Inflammatory macrophage treated with lipopolysaccharide for 4 hours (primary cell): Measurements from ENCODE around the gene PNPLA2.

ENCODE experiments used
- DNase-seq: peaks from one replicate; pipeline ENCODE4 v3.0.0-alpha.2; 2020

The PNPLA2 gene

DNA sequence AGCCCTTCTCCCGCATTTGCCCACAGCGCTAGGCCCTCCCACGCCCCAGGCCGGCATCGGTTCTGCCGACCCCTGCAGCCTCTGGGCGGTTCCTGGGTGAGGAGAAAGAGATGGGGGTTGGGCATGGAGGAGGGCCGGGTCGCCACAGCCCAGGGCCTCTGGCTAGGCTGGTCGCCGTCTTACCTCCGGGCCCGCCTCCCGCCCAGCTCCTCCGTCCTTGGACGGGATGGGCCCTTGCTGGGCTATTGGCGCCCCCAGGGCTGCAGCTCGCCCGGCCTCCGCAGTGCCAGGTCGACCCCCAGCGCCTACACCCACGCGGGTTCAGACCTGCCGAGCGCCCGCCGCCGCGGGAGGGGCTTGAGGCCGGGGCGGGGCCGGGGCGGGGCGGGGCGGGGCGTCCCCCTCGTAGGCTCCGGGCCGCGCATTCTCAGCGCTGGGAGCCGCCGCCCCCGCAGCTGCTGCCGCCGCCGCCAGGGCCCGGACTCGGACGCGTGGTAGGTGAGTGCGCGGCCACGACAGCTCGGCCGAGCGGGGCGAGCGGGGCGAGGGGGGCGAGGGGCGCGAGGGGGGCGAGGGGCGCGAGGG lies 13.9 kb downstream of the PNPLA2 start, which contains the start of gene CD151:
TSS of gene CD151 (plus strand) at position 424 of the 585 bp plus-strand sequence. CDS start 3,118 bp downstream, outside the sequence.
- peak; percentile 62 for DNase-seq

DNA sequence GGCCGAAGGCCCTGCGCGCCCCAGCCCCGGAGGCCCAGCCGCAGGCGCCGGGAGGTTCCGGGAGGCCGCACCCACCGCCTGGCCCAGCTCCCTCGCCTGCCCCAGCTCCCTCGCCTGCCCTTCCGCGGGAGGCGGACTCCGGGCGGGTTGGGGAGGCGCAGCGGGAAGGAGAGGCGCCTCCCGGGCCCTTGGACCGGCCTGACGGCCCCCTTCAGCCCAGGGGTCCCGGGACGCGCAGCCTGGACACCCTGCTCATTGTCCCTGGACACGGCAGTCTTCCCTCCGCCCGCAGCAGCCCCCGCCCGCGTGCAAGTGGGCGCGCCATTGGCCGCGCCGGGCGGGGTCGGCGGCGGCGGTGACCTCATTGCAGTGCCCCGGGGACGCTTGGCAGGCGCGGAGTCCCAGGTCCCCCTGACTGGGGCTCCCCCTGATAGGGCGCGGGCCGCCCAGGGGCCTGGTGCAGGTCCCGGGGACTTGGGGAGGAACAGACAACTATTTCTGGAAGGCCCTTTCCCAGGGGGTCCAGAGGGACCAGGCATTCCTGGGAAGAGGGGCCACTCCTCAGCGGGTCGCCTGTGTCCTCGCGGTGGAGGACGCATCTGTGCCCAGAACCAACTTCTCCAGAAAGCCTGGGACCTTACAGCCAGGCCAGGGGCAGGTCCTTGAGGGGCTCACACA lies 14.5 kb downstream of the PNPLA2 start:
- peak; percentile 62 for DNase-seq

DNA sequence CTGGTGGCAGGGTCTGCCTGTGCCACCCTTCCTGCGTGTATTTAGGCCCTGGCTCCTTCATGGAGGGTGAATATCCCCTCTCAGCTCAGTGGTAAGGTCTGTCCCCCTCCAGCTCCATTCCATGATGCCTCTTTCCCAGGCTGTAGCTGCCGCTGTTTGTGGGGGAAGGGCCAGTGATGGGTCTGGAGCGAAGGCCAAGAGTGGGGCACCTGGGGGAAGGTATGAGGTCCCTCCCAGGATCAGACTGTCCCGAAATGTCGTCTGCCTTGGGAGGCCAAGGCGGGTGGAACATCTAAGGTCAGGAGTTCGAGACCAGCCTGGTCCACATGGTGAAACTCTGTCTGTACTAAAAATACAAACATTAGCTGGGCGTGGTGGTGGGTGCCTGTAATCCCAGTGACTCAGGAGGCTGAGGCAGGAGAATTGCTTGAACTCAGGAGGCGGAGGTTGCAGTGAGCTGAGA lies 15.2 kb downstream of the PNPLA2 start:
- no peak for DNase-seq

DNA sequence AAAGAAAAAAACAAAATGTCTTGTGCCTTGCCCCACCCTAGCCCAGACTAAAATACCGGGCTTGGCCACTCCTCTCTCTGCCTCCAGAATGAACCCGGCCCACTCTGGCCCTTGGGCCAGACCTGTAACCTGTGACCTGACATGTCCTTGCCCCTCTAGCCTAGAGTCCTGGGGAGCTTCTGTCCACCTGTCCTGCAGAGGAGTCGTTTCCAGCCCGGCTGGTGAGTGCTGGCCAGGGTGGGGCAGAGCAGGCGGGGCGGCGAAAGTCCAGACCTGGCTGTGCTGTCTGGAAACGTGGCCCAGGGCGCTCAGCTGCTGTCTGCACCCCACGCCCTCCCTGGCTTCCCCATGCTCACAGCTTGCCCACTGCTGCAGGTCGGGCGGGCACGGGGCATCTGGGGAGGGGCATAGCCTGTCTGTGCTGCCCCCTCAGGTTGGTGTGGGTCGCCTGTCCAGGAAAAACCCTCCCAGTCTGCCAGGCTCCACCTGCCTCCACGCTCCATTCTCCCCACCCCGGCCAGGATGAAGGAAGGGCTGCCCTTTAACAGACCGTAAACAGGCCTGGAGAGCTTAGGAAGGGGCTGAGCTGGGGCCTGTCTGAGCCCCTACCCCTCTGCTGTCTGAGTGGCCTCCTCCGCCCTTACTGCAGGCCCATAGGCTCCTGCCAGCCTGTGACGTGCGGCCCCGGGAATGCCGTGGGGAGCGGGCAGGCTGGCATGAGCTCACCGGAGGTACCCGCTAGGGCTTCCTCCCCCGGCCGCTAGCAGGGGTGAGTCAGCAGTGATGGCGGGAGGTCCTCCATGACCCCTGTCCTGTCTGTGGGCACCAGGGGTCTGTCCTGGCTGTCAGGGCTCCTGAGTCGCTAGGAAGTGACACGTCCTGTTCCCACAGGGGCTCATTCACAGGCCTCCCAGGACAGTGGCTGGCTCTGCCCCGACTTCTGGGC lies 15.9 kb downstream of the PNPLA2 start:
- DNase-seq: peak; percentile 49

DNA sequence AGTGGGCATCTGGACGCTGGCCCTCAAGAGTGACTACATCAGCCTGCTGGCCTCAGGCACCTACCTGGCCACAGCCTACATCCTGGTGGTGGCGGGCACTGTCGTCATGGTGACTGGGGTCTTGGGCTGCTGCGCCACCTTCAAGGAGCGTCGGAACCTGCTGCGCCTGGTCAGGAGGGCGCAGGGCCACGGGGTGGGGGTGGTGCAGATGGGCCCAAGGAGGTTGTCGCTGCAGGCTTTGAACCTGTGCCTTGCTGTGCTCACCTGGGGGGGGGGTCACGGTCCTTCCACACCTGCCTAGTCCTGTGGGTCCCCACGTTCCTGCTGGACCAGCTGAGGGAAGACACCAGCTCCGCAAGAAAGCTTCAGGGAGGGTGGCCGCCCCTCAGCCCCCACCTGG lies 17.6 kb downstream of the PNPLA2 start:
- no peak for DNase-seq

DNA sequence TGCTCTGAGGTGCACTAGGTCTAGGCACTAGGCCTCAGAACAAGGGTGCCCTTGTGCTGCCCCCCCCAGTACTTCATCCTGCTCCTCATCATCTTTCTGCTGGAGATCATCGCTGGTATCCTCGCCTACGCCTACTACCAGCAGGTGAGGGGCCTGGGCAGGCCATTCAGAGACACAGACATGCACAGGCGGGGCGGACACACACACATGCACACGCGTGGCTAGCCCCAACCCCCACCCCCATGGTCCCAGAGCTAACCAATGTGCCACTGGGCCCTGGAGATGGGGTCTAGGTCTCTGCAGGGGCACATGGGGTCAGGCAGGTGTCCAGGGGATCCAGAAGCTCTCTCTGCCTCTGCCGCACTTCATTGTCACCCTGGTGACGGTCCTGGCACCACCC lies 18.0 kb downstream of the PNPLA2 start:
- no peak for DNase-seq

DNA sequence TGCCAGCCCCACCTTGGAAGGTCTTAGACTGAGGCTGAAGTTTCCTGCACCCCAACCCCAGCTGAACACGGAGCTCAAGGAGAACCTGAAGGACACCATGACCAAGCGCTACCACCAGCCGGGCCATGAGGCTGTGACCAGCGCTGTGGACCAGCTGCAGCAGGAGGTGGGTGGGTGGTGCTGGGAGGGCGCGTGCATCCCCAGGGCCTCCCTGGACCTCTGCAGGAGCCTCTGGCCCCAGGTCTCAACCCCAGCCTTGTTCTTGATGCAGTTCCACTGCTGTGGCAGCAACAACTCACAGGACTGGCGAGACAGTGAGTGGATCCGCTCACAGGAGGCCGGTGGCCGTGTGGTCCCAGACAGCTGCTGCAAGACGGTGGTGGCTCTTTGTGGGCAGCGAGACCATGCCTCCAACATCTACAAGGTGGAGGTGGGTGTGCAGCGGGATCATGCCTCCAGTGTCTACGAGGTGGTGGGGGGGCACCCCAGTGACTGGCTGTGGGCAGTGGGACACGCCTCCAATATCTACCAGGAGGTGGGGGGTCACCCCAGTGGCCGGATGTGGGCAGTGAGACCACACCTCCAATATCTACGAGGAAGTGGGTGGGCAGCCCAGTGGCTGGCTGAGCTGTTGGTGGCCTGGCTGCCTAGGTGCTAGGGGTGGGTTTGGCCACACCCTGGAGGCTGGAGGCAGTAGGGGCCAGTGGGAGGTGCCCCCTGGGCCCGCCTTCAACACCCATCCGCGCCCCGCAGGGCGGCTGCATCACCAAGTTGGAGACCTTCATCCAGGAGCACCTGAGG lies 18.7 kb downstream of the PNPLA2 start:
- no peak for DNase-seq

DNA sequence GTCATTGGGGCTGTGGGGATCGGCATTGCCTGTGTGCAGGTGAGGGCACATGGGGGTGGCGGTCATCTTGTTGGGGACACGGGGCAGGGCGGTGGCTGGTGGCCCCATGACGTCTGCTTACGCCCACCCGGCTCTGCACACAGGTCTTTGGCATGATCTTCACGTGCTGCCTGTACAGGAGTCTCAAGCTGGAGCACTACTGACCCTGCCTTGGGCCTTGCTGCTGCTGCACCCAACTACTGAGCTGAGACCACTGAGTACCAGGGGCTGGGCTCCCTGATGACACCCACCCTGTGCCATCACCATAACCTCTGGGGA lies 19.2 kb downstream of the PNPLA2 start:
- no peak for DNase-seq

DNA sequence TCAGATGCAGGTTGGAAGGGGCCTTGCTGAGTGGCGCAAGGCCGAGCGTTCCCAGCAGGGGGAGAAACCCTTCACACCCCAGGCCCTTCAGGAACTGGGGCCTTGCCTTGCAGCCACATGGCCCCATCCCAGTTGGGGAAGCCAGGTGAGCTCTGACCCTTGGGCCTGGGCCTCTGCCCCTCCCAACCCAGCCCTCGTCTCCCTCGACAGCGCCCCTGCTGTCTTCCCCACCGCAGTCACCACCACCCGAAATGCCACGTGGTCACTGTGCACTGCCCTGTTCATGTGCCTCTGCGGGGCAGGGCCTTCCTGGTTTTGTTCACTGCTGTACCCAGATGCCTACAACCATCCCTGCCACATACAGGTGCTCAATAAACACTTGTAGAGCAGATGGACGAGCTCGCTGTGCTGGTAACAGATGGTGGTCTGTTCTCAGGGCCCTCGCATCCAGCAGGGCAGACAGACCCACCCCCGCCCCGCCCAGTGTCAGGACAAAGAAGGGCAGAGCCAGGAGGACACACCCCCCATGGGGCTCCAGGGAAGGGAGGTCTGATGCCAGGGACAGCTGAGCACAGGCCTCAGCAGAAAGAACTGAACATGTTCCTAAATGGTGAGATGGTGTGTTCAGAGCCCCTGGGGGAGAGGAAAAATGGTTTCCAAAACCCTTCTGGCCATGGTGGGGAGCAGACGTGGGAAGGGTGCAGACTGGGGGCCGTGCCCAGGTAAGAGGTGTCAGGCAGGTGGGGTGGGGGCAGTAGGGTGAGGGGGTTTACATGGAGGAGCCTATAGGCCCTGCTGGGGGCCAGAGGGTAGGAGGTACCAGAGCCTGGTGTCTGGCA lies 19.9 kb downstream of the PNPLA2 start:
- no peak for DNase-seq

DNA sequence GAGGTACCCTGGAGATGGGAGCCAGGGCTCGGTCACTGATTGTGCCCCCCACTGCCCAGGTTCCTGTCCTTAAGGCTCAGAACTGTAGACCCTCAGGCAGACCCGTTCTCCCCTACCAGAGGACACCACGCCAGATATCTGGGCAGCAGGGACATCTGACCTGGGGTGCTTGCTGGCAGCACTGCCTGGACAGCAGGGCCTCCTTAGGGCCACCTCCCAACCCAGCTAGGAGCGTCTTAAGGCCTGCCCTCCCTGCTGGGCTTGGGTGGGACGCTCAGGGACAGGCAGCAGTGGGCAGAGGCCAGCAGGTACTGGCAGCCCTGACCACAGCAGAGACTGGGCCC lies 20.5 kb downstream of the PNPLA2 start:
- no peak for DNase-seq

DNA sequence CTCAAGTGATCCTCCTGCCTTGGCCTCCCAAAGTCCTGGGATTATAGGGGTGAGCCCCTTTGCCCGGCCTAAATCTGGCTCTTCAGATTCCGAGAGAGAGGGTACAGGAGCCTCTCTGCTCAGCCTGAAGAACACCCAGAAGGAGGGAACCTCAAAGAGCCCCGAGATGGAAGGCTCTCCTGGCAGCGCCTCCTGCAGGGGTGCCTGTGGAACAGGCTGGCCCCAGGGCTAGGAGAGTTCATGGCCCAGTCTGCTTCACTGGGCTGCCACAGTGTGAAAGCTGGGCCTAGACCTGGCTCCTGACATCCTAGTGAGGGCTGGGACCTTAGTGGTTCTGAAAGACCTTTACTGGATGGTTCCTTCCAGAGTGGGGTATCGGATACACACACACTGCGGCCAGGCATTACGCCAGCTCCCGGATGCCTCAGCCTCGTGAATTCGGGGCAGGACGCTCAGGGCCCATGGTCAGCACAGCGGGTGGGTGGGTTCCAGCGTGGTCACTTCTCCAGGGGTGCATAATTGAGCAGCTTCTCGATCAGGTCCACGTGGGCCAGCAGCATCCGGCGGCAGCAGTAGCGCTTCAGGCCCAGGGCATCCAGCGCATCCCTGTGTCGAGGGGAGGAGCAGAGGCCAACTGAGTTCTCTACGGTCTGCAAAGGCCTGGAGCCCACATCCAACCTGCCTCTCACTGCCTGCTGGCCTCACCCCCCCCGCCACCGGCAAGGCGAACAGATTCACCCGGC lies 21.3 kb downstream of the PNPLA2 start:
- no peak for DNase-seq

DNA sequence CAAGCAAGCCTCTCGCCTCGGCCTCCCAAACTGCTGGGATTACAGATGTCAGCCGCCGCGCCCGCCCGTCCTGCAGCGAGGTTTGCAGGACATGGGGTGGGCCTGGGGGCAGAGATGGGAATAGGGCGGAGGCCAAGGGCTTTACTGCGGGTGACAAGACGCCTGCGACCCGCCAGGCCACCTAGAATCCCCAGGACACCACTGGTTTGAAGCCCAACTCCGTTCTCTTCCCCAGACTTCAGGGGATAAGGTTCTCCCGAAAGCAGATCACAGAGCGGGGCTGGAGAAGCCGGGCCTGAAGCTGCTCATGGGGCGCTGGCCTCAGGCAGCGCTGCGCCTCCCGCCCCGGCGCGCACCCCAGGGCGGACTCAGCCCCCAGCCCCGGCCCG lies 23.3 kb downstream of the PNPLA2 start:
- DNase-seq: no peak

DNA sequence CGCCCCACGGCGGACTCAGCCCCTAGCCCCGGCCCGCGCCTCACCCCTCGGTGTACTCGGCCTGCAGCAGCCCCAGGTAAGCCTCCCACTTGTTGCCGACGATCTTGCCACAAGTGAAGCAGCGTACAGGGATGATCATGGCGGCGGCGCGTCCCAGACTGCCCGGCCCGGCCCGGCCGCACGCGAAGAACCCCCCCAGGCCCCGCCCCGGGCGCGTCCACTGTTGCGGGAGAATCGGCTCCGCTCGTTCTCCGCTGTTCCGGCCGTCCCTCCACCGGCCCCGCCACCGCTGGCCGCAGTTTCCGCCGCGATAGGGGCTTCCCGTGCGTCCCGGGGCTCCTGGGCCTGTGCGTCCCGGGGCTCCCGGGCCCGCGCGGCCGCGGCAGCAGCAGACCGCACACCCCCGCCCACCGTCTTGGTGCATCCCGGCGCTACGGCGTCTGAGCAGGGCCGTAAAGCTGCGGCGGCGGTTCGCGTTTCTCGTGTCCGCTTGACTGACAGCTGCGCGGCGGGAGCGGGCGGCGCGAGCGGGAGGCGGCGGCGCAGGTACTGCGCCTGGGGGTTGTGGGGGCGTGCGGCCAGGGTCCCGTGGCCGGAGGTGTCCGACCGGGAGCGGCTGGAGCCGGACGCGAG lies 23.8 kb downstream of the PNPLA2 start, which contains the start of the genes POLR2L and TSPAN4:
TSS of gene POLR2L (minus strand) at position 160 of the 633 bp plus-strand sequence. CDS start at position 139, 21 bp downstream.
TSS of gene TSPAN4 (plus strand) at position 483 of the 633 bp plus-strand sequence. CDS start 7,453 bp downstream, outside the sequence.
- peak; percentile 88 for DNase-seq

DNA sequence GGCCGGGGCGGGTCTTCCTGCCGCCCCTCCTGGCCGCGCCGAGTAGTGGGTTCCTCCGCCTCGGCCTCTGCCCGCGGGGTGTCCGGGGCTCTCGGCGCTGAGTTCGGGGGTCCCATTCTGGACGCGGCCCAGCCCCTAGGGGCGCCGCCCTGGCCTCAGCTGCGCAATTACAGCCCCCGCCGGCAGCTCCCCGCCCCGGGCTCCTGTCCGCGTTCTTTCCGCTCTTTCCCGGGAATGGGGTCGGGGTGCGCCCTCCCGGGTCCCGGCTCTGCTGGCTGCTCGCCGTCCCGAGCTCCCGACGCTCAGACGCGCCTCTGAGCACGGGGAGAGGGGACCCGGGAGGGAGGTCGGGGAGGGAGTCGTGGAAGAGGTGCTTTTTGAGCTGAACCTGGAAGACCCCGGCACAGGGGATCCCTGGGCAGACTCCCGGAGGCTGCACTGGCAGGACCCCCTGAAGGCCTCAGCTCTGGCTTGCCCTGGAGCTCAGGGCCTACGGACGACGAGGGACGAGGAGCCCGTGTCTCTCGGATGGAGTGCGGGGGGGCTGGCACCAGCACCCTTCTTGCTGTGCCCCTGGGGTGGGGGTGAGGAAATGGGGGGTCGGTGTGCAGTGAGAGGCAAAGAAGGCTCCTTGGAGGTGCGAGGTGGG lies 24.5 kb downstream of the PNPLA2 start:
- no peak for DNase-seq

DNA sequence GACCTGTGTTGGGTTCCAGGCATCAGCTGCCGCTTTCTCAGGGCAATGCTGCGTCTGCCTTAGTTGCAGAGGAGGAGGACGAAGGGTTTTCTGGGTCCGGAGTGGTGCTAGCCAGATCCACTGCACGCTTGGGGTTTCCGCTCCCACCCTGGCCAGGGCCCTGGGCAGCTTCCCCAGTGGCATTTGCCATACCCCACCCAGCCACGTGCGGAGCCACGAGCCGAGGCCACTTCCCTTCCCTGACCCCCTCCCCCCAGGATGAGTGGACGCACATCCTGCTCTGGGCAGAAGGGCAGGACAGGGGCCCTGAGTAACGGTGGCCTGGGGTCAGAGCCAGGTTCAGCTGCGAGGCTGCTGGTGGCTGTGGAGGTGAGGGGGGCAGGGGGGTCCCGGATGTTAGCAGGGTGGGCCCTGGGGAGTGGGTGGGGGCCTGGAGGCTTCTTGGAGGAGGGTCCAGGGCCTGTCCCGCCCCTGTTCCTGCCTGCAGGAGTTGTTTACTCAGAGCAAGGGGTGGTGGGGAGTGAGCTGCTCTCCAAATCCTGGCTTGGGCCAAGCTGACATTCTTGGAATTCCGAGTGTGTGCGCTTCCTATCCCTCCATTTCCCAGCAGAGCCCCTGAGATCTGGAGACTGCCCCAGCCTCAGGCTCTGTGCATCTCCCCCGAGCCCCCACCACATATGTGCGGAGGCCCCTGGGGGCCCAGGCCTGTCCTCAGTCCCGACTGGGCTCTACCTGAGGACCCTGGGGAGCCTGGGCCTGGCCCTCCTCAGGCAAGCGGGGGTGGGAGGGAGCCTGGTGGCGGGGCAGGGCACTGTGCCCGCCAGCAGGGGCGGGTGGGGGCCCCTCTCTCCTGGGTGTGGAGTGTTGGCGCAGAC lies 25.3 kb downstream of the PNPLA2 start:
- peak; percentile 71 for DNase-seq

DNA sequence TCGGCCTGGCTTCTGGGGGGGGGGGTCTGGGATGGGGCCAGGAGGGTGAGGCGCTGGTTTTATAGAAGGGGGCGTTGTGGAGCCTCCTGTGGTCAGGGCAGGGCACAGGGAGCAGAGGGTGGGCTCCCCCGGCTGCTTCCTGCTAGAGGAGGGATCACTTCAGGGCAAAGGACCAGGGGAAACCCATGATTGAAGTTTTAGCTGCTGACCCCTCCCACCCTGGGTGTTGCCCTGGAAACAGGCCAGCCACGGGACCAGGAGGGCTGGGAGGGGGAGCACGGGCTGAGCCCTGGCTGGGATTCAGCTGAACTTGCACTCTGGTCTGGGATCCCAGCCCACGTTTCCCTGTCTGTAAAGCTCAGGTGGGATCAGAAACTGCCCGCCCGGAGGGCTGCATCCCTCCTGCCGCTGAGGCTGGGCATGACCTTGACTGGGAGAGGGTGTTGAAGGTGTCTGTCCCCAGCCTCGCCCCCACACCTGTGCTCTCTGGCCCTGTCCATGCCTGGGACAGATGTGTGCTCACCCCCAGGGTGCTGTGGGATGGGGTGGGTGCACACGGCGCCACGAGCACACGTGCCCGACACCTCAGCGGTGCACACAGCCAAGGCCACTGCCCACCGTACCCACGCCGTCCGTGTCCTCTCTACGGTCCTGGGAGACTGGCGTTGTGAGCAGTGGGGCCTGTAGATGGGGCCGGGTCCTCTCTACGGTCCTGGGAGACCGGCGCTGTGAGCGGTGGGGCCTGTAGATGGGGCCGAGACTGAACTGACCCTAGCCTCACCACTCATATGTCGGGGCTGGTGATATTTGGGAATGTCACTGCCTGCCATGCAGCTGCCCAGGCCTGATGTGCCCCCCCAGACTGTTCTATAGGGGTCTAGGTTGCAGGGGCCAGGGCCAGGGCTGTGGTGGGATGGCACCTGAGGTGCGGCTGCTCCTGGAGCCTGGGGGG lies 26.3 kb downstream of the PNPLA2 start:
- DNase-seq: peak; percentile 35

DNA sequence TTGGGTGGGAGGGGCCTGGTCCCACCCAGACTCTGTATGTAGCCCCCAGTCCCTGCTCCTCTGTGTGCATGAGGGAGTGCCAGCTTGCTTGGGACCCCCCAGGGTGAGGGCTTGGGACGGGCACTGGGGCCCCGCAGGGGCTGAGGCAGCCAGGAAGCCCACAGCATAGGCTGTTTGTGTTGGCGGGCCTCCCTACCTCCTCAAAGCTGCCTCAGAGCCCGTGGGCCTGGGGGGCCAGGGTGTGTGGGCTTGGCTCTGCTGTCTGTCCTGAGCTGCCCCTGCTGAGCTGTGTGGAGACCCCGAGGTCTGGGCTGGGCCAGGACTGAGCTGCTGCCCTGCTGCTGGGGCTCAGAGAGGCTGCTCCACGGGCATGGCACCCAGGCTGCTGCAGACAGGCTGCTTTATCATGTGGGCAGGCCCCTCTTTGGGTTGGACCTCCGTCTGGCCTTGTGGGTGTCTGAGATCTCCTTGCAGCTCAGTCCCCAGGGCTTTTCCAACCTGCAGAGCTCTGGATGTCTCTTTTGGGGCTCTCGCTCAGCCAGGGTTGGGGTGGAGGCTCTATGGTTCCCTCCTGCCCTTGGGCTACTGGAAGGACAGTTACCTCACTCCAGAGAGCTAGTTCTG lies 27.3 kb downstream of the PNPLA2 start:
- no peak for DNase-seq
